ENCODE results near the gene MYH9. TPM values are rescaled to one million over a fixed set of nuclear protein-coding genes. Genes with fewer than 3 reads are reported as not detected.

Gene MYH9
- total and polyA plus RNA-seq, 2 experiments from 2014 or later, result 58.4 to 233 TPM

DNA sequence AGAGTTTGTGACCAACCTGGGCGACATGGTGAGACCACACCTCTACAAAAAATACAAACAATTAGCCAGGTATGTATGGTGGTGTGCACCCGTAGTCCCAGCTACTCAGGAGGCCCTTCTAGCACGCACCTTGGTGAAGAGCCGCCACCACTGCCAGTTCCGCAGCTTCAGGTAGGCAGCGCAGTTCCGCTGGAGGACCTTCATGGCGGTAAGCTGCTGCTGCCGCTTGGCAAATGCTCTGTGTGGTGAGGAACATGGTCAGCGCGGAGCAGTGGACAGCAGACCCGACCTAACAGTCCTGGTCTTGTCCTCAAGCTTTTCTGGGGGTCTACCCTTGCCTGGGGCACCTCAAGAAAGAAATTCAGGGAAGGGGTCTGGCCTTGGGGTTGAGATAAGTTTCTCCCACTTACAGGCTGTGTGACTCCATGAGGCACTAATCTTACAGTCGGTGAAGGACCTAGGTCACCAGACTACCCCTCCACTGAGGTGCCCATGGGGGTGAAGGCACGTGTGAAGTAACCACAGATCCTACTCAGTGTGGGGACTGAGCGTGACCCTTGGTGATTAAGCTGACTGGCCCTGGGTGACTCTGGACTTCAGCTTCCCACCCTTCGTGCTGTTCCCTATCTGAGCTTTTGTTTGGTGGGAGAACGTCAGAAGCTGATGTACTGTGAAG lies 85.2 kb downstream of the MYH9 start:
- no peak overlapping the region for H3K4me2 ChIP-seq
- H3K79me2 ChIP-seq (replicated peaks; ENCODE audit: insufficient read depth), result peaks cover 3% of the 10 kb centered on the region; the same call in 1 of the 2 replicates
- H3K27me3 ChIP-seq (ENCODE audit: insufficient read depth), result no peaks in the 10 kb centered on the region
- peaks cover 95% of the 10 kb centered on the region for H3K36me3 Mint-ChIP-seq (ENCODE audit: low read depth)
- ATAC-seq, result no peak
- TF ChIP-seq STAT1 (IDR thresholded peaks at IDR 0.05; ENCODE audit: unreplicated experiment) (no peak), EZH2phosphoT487 (IDR thresholded peaks at IDR 0.05; ENCODE audit: unreplicated experiment) (no peak), ZNF114 (CRISPR knock-in tag; IDR thresholded peaks at IDR 0.05) (no peak), POLR2AphosphoS5 (IDR thresholded peaks at IDR 0.05; ENCODE audit: low read depth) (no peak)
- H3K27ac ChIP-seq (ENCODE audit: low read depth), result no peak overlapping the region
- H3K4me3 Mint-ChIP-seq, result no peak overlapping the region
- no peaks in the 10 kb centered on the region for H3K9me3 Mint-ChIP-seq
- no peaks in the 10 kb centered on the region for H3K9me2 ChIP-seq (ENCODE audit: insufficient read depth)
- peaks cover 56% of the 10 kb centered on the region for H3K36me3 ChIP-seq (ENCODE audit: insufficient read depth)
- peaks cover 12% of the 10 kb centered on the region for H3K27me3 Mint-ChIP-seq (ENCODE audit: insufficient read depth, low read depth, poor library complexity)
- H2AFZ ChIP-seq, result no peak overlapping the region
- no peak for DNase-seq (ENCODE audit: low spot score)
- H3K4me1 ChIP-seq (ENCODE audit: insufficient read depth), result no peaks in the 10 kb centered on the region
- no peak overlapping the region for H3K4me3 ChIP-seq
- H3K27ac Mint-ChIP-seq, result no peak overlapping the region
- H4K20me1 ChIP-seq (replicated peaks; ENCODE audit: insufficient read depth), result peaks cover 7% of the 10 kb centered on the region
- H3K4me1 Mint-ChIP-seq, result no peaks in the 10 kb centered on the region; the same call in 2 of the 3 replicates
- peaks cover 11% of the 10 kb centered on the region; the same call in 1 of the 2 replicates for H3F3A ChIP-seq (replicated peaks; ENCODE audit: low read depth)

DNA sequence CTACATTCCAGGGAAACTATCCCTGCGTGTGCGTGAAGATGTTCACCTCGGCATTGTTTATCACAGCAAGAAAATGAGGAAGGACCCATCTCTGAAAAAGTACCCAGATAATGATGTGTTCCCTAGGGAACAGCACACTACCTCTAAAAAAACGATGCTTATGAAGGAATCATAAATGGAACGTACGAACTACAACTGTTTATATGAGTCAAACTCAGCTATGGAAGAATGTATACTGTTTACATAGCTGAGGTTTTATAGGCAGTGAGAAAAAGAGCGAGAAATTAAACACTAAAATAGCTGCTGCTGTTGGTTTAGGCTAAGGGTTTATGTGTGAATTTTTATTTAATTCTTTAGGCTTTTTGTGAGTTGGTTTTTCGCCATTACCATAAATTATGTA lies 85.9 kb downstream of the MYH9 start:
- H3F3A ChIP-seq (replicated peaks; ENCODE audit: low read depth), result peaks cover 13% of the 10 kb centered on the region; the same call in 1 of the 2 replicates
- no peaks in the 10 kb centered on the region for H3K9me3 Mint-ChIP-seq
- H3K4me1 Mint-ChIP-seq, result no peaks in the 10 kb centered on the region; the same call in 2 of the 3 replicates
- no peak for DNase-seq (ENCODE audit: low spot score)
- peaks cover 9% of the 10 kb centered on the region for H3K27me3 Mint-ChIP-seq (ENCODE audit: insufficient read depth, low read depth, poor library complexity)
- no peak overlapping the region for H3K27ac ChIP-seq (ENCODE audit: low read depth)
- peak overlapping the region; percentile 9; the same call in 1 of the 2 replicates for H3K27ac Mint-ChIP-seq
- peaks cover 7% of the 10 kb centered on the region for H4K20me1 ChIP-seq (replicated peaks; ENCODE audit: insufficient read depth)
- H2AFZ ChIP-seq, result no peak overlapping the region
- H3K4me1 ChIP-seq (ENCODE audit: insufficient read depth), result no peaks in the 10 kb centered on the region
- H3K36me3 Mint-ChIP-seq (ENCODE audit: low read depth), result peaks cover 96% of the 10 kb centered on the region
- H3K27me3 ChIP-seq (ENCODE audit: insufficient read depth), result no peaks in the 10 kb centered on the region
- peaks cover 3% of the 10 kb centered on the region; the same call in 1 of the 2 replicates for H3K79me2 ChIP-seq (replicated peaks; ENCODE audit: insufficient read depth)
- no peak for ATAC-seq
- no peak overlapping the region for H3K4me3 ChIP-seq
- H3K4me2 ChIP-seq, result no peak overlapping the region
- TF ChIP-seq, protein P1, sequence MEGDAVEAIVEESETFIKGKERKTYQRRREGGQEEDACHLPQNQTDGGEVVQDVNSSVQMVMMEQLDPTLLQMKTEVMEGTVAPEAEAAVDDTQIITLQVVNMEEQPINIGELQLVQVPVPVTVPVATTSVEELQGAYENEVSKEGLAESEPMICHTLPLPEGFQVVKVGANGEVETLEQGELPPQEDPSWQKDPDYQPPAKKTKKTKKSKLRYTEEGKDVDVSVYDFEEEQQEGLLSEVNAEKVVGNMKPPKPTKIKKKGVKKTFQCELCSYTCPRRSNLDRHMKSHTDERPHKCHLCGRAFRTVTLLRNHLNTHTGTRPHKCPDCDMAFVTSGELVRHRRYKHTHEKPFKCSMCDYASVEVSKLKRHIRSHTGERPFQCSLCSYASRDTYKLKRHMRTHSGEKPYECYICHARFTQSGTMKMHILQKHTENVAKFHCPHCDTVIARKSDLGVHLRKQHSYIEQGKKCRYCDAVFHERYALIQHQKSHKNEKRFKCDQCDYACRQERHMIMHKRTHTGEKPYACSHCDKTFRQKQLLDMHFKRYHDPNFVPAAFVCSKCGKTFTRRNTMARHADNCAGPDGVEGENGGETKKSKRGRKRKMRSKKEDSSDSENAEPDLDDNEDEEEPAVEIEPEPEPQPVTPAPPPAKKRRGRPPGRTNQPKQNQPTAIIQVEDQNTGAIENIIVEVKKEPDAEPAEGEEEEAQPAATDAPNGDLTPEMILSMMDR (conservative IDR thresholded peaks at IDR 0.05; ENCODE audit: low read depth in 2 of 2), result no peak
- no peak for TF ChIP-seq STAT1 (IDR thresholded peaks at IDR 0.05; ENCODE audit: unreplicated experiment)
- no peak for TF ChIP-seq EZH2phosphoT487 (IDR thresholded peaks at IDR 0.05; ENCODE audit: unreplicated experiment)
- TF ChIP-seq EZH2 (IDR thresholded peaks at IDR 0.05; ENCODE audit: low read depth, unreplicated experiment), result no peak
- TF ChIP-seq CREB1 (CRISPR knock-in tag; IDR thresholded peaks at IDR 0.05; ENCODE audit: low read depth), result no peak
- TF ChIP-seq, protein P2, sequence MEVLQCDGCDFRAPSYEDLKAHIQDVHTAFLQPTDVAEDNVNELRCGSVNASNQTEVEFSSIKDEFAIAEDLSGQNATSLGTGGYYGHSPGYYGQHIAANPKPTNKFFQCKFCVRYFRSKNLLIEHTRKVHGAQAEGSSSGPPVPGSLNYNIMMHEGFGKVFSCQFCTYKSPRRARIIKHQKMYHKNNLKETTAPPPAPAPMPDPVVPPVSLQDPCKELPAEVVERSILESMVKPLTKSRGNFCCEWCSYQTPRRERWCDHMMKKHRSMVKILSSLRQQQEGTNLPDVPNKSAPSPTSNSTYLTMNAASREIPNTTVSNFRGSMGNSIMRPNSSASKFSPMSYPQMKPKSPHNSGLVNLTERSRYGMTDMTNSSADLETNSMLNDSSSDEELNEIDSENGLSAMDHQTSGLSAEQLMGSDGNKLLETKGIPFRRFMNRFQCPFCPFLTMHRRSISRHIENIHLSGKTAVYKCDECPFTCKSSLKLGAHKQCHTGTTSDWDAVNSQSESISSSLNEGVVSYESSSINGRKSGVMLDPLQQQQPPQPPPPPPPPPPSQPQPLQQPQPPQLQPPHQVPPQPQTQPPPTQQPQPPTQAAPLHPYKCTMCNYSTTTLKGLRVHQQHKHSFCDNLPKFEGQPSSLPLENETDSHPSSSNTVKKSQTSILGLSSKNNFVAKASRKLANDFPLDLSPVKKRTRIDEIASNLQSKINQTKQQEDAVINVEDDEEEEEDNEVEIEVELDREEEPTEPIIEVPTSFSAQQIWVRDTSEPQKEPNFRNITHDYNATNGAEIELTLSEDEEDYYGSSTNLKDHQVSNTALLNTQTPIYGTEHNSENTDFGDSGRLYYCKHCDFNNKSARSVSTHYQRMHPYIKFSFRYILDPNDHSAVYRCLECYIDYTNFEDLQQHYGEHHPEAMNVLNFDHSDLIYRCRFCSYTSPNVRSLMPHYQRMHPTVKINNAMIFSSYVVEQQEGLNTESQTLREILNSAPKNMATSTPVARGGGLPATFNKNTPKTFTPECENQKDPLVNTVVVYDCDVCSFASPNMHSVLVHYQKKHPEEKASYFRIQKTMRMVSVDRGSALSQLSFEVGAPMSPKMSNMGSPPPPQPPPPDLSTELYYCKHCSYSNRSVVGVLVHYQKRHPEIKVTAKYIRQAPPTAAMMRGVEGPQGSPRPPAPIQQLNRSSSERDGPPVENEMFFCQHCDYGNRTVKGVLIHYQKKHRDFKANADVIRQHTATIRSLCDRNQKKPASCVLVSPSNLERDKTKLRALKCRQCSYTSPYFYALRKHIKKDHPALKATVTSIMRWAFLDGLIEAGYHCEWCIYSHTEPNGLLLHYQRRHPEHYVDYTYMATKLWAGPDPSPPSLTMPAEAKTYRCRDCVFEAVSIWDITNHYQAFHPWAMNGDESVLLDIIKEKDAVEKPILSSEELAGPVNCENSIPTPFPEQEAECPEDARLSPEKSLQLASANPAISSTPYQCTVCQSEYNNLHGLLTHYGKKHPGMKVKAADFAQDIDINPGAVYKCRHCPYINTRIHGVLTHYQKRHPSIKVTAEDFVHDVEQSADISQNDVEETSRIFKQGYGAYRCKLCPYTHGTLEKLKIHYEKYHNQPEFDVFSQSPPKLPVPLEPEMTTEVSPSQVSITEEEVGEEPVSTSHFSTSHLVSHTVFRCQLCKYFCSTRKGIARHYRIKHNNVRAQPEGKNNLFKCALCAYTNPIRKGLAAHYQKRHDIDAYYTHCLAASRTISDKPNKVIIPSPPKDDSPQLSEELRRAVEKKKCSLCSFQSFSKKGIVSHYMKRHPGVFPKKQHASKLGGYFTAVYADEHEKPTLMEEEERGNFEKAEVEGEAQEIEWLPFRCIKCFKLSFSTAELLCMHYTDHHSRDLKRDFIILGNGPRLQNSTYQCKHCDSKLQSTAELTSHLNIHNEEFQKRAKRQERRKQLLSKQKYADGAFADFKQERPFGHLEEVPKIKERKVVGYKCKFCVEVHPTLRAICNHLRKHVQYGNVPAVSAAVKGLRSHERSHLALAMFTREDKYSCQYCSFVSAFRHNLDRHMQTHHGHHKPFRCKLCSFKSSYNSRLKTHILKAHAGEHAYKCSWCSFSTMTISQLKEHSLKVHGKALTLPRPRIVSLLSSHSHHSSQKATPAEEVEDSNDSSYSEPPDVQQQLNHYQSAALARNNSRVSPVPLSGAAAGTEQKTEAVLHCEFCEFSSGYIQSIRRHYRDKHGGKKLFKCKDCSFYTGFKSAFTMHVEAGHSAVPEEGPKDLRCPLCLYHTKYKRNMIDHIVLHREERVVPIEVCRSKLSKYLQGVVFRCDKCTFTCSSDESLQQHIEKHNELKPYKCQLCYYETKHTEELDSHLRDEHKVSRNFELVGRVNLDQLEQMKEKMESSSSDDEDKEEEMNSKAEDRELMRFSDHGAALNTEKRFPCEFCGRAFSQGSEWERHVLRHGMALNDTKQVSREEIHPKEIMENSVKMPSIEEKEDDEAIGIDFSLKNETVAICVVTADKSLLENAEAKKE (CRISPR knock-in tag; IDR thresholded peaks at IDR 0.05), result no peak
- TF ChIP-seq ZNF331 (CRISPR knock-in tag; IDR thresholded peaks at IDR 0.05; ENCODE audit: low read depth), result no peak
- no peak for TF ChIP-seq ZNF114 (CRISPR knock-in tag; IDR thresholded peaks at IDR 0.05)
- no peak for TF ChIP-seq POLR2AphosphoS5 (IDR thresholded peaks at IDR 0.05; ENCODE audit: low read depth)
- H3K9me2 ChIP-seq (ENCODE audit: insufficient read depth), result no peaks in the 10 kb centered on the region
- H3K36me3 ChIP-seq (ENCODE audit: insufficient read depth), result peaks cover 56% of the 10 kb centered on the region
- H3K4me3 Mint-ChIP-seq, result no peak overlapping the region
